H1 (cell line): Measurements from ENCODE around the gene PRSS22. TPM values are rescaled to one million over a fixed set of nuclear protein-coding genes. Genes with fewer than 3 reads are reported as not detected.

ENCODE experiments used
- ASH2L ChIP-seq: fragments of 200-600, 300-600 bp; sonication (generic); IDR thresholded peaks from one replicate; pipeline ENCODE4 v1.7.1; 2017; ENCODE audit warnings: low read length
- BACH1 ChIP-seq: IDR thresholded peaks from 2 replicates; pipeline ENCODE4 v1.6.1; 2012; ENCODE audit warnings: low read length, improper control_type of control experiment
- CTBP2 ChIP-seq: IDR thresholded peaks from 2 replicates; pipeline ENCODE4 v1.7.0; 2011; ENCODE audit warnings: borderline replicate concordance, mild to moderate bottlenecking, moderate library complexity, mixed read lengths, low read length; ENCODE audit not compliant: insufficient read depth, insufficient read length
- SAP30 ChIP-seq: fragments of 300-600 bp; sonication (generic); IDR thresholded peaks from 2 replicates; pipeline ENCODE4 v1.7.1; 2012; ENCODE audit warnings: low read length, moderate library complexity, mild to moderate bottlenecking, inconsistent platforms; ENCODE audit not compliant: insufficient read depth, insufficient replicate concordance
- polyA plus RNA-seq, 7 experiments: library from polyadenylated mRNA; depleted of rRNA in 3 of 7; stranded (reverse) in 5 of 7; unstranded in 2 of 7; fragments of >200 nt in 5 of 7; fragments of 200-250 nt in 2 of 7; gene quantifications; 1 replicate in 5 of 7; 2 replicates in 1 of 7; 4 replicates in 1 of 7; pipeline versions ENCODE4 v1.2.1 to v1.2.3, GENCODE V29; 2011 to 2013; ENCODE audit warnings: missing spikeins in 2 of 7, mixed read lengths in 2 of 7
- total RNA-seq: library from RNA; stranded (reverse); fragmentation: NEBNext Ultra II Directional; extraction: Animal tissue kit (Norgen Biotek cat#: 25700); gene quantifications from 2 replicates; pipeline ENCODE4 v1.2.1, GENCODE V29; 2021

The PRSS22 gene
- total and polyA plus RNA-seq, 2 of the 8 experiments (the other 6 are each of a cell fraction or from before 2014, with no cell fraction given) = 4.0 to 4.4 TPM

DNA sequence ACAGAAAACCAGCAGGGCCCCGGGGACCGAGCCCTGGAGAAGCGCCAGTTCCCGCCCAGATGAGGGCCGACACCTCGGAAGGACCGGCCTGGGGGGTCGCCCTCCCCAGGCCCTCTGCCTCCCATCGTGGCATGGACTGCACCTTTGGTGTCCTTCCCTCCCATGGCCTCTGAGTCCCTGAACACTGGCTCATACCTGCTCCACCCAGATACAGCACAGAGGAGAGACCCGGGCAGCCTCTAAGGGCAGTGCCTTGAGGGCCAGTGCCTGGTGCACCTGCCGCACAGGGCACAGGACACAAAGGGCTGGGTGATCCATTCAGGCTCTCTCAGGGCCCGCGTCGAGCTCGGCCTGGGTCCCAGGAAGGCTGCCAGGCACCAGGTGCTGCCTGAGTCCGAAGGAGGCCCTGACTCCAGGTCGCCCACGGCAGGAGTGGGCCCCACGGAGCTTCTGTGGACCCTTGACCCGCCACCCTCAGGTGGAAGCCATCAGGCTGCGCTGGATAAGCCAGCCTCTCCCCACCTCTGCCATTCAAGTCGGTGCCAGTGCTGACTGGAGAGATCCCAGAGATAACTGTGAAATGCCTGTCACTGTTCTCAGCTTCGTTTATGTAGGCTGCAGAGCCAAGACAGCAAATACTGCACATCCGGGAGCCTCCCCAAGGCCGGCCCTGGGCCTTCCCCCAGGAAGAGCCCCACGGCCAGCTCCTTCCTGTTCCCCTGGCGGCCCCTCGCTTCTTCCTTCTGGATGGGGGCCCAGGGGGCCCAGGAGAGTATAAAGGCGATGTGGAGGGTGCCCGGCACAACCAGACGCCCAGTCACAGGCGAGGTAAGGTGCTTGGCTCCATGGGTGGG, 28.2 kb downstream of the PRSS22 start, which contains the start of gene ZG16B (continued):
- TF ChIP-seq SAP30 = no peak
- no peak for TF ChIP-seq ASH2L
- no peak for TF ChIP-seq CTBP2
- no peak for TF ChIP-seq BACH1
